ENCODE data around the gene DNM1.
A peak's percentile ranks its signal among the peaks of the same experiment; 100 is the strongest.

GRCh38 chr9:128254855-128255759 is 51.9 kb downstream of the DNM1 start:
- TF ChIP-seq, protein P1, sequence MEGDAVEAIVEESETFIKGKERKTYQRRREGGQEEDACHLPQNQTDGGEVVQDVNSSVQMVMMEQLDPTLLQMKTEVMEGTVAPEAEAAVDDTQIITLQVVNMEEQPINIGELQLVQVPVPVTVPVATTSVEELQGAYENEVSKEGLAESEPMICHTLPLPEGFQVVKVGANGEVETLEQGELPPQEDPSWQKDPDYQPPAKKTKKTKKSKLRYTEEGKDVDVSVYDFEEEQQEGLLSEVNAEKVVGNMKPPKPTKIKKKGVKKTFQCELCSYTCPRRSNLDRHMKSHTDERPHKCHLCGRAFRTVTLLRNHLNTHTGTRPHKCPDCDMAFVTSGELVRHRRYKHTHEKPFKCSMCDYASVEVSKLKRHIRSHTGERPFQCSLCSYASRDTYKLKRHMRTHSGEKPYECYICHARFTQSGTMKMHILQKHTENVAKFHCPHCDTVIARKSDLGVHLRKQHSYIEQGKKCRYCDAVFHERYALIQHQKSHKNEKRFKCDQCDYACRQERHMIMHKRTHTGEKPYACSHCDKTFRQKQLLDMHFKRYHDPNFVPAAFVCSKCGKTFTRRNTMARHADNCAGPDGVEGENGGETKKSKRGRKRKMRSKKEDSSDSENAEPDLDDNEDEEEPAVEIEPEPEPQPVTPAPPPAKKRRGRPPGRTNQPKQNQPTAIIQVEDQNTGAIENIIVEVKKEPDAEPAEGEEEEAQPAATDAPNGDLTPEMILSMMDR (IDR thresholded peaks at IDR 0.05) = peak; percentile 58 to 83 (median 67)
- TF ChIP-seq POLR2A (IDR thresholded peaks at IDR 0.05) = no peak

All from thyroid gland (tissue), 4 donors.